SK-N-DZ (cell line): ENCODE data around the gene MS4A13. TPM values are rescaled to one million over a fixed set of nuclear protein-coding genes. Genes with fewer than 3 reads are reported as not detected.
"Not testable (repeated sequence)": the region's sequence is repeated elsewhere in the genome, so short reads cannot be mapped to it uniquely, and the experiment has no call there.

Experiments used
- DNase-seq: peaks from one replicate; pipeline ENCODE4 v3.0.0-alpha.2; 2015; ENCODE audit warnings: low spot score
- polyA plus RNA-seq, 2 experiments: library from polyadenylated mRNA; depleted of rRNA; stranded (reverse); fragments of >200 nt; gene quantifications; 2 replicates each; pipeline ENCODE4 v1.2.3, GENCODE V29; 2014

MS4A13 gene, protein sequence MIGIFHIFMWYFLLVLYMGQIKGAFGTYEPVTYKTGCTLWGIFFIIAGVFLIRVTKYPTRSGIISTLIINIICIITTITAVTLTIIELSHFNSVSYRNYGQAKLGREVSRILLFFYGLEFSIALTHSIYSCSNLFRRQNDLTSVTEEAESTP
- polyA plus RNA-seq (2014; cell fraction: cytosol; rRNA removed): not detected in 2 replicates
- polyA plus RNA-seq (2014; cell fraction: nucleus; rRNA removed): not detected in 2 replicates

DNA sequence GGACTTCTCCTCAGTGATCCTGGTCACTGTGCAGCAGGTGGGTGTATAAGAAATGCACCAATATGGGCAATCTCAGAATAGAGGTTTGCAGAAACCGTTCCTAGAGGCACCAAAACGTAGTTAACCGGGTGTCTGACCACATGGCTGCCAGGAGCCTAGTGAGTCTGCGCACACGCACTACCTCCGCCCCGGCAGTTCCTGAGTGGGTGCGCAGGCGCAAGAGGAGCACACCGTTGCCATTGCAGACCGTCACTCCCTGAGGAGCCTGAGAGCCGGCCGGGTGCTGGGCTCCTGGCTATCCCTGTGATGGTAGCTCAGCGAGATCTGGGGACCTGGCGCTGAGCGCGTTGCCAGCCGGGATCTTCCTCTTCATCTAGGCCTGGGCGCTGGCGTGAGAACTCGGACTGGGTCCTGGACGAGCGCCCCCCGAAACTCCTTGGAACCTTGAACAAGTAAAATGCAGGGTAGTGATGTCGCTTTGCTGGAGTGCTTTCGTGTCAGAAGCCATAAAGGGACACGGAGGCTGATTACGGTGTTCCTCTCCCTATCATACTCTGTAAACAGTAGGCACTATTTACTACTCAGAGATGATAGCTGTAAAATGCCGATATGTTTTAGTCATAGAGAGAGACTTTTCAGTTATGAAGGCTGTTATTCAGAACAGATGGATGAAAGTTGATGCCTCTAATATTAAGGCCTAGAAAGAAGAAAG, at the start of gene MS4A13:
TSS of gene MS4A13 (plus strand) at position 249 of the 712 bp plus-strand sequence. CDS start 2,692 bp downstream, outside the sequence.
- DNase-seq: no peak

DNA sequence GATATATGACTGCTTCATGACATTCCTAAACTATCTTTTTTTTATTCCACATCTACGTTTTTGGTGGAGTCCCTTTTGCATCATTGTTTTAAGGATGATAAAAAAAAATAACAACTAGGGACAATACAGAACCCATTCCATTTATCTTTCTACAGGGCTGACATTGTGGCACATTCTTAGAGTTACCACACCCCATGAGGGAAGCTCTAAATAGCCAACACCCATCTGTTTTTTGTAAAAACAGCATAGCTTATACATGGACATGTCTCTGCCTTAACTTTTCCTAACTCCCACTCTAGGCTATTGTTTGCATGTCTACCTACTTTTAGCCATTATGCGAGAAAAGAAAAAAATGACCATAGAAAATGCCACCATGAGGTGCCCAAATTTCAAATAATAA, 46.4 kb upstream of the MS4A13 start:
- DNase-seq: no peak

DNA sequence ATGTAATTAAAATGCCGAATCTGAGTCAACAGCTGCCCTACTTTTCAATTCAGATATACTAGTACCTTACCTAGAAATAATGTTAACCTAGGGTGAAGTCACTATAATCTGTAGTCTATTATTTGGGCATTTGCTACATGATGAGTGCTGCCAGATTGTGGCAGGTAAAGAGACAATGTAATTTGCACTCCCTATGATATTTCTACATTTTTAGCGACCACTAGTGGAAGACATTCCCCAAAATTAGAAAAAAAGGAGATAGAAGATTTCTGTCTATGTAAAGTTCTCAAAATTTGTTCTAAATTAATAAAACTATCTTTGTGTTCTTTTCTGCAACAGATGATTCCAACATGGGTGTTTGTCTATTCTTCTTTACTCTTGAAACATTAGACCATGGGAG, 45.5 kb upstream of the MS4A13 start:
- no peak for DNase-seq

DNA sequence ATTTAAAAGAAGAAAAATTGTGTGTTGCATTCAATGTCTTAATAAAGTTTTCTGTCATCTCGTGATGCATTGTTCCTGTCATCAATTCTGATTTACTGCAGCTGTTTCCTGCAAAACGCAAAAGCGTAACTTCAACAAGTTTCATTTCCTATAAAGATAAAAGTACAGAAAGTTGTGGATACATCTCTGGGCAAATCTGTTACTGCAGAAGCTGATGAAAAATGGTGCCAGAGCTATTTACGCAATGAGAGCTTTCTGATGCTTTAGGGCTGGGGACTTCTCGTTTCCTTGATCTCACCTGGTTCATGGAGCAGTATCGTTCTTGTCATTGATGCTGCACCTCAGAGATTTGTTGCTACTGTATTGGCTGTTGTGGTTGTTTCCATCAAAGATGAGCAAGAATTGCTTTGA, 38.2 kb upstream of the MS4A13 start:
- no peak for DNase-seq

DNA sequence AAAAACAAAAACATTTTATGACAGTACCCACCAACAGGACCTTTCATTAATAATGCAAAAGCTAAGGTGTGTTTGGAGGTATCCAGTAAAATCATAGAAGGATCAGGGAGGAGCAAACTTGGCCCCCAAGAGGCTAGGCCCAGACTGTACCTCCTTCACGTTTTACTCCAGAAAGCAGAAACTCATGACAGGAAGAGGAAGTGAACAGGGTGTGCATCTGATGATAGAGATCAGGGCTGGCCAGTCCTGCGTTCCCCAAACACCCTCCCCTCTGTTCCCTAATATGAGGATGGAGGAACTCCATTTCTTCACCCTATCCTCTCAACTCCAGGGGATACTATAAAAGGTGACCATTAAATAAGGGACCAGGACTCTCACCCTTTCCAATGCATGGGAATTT, 32.8 kb upstream of the MS4A13 start:
- DNase-seq: no peak

DNA sequence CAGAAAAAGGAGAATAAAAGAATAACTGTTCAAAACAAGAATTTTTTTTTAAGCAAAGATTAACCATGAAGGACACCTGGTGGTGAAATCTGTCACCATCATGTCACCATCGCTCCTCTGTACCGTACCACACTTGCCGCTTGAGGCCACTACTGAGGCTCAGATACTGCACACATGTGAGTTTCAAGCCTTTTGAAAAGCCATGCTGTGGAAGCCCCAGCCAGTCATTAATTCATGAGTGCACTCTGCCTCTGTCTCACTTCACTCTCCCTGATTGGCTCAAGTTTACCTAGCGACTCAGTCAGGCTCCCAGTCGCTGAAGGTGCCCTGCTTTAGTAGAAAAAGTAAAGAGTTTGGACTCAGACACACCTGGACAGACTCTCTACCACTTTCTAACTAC, 29.2 kb upstream of the MS4A13 start:
- peak; percentile 2 for DNase-seq

DNA sequence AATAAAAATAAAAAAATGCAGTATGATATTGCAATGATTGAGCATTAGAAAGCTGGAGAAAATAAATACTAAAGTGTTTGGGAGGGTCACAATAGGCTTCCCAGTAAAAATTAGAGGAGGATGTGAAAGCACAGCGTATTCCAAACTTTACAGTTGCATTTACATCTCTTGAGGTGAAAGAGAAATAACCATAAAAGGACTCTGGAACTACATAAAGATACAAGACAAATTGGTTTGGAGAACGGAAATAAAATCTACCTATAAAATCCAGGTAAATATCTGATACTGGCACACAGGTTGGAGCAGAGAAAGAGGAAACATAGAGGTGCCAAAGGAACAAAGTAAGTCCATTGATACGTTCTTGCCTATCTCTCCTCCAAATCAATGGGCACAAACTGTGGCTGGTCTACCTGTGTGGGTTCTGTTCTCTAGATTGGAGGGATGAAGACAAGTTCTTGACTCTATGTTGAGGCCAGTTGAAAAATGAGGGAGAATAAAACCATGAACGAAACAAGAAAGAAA, 22.6 kb upstream of the MS4A13 start, which contains the start of gene MS4A12:
TSS of gene MS4A12 (plus strand) at position 291 of the 522 bp plus-strand sequence. CDS start 4,541 bp downstream, outside the sequence.
- DNase-seq: no peak

DNA sequence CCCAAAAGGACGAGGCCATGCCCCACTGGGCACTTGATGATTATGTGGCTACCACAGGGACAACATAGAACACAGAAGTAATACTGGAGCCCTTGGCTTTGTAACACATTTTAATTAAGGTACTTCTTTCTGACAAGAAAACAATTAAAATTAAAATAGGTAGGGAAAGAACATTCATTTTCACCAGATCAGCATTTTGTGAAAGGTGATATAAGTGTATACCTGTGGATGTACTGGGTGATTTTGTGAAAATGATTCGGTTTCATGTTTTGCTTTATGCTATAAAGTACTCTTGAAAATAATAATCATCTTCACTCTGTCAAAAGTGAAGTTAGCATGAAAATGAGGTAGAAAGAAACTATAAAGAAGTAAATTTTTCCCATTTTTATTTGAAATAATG, 21.7 kb upstream of the MS4A13 start:
- DNase-seq: no peak

DNA sequence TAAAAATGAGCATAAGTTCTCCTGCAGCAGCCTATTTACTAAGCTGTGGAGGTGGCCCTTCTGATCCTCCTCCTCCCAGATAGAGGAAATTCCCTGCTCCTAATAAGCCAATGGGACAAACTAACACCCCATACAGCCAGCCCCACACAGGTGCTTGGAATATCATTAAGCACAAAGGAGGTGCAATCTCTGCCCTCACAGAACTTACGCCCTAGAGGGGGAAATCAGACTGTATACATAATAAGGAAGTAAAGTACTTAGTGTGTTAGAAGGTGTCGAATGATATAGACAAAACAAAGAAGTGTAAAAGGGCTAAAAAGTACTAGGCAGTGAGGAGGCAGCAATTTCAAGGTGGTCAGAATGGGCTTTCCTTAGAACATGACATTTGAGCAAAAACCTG, 16.8 kb upstream of the MS4A13 start:
- no peak for DNase-seq

DNA sequence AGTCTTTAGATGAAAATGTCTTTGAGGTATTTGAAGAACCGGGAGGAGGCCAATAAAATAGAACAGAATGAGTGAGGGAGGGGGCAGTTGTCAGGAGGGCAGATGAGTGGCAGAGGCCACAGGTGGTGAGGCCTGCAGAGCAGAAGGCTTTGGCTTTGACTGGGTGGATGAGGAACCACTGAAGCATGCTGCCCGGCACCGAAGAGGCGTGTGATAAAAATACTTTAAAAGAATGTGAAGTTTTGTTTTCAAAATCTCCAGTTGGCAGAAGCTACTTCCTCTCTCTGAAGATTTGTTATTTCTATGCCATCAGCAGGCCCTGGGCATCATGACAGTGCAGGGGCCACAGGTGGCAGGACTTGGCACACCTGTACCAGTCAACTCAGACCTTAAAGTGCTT, 16.3 kb upstream of the MS4A13 start:
- no peak for DNase-seq

DNA sequence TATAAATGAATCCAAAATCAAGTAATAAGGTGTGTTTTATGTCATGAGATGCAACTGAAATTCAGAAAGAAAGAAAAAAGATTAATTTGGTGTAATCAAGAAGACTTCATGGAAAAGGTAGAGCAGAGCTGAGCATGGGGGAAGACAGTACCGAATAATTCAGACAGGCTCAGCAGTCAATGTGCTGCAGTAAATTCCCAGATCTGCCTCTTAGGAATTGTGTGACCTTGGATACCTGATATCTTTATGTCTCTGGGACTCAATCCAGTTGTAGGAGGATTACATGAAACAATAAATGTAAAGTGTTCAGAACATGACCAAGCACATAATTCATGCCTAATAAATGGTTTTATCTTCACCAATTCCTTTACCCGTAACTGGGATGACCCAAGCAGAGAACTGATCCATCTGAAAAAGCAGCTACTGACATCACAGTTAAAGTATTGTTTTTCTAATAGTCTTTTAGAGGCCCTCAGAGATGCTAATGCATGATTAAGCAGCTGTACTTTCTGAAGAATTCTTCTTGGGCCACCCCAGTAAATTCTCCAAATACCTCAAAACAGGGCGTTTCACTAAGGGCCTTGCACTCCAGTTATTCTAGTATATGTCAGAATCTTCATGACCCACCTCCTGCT, 14.8 kb upstream of the MS4A13 start:
- no peak for DNase-seq

DNA sequence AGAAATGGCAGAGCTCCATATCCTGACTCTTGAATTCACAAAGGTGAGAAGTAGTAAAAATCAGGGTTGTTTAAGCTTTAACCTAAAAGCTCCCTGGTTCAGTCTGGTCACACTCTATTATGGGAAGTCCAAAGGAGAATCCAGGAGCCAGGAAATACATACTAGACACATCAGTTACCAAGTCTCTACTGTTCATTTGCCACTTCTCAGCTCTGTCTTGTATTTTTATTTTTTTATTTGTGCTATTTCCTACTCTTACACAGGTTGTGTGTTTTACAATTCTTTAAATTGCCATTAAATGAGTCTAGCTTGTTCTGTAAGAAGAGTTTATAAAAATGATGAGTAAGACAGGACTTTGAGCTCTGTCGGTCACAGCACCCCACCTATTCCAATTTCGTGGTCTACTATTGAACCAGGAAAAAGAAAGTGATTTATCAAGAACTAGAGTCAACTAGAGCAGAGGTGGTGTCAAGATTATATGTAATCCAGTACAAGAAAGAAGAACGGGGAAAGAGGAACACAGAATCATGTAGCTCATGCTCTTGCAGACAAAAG, 12.9 kb upstream of the MS4A13 start:
- DNase-seq: no peak

DNA sequence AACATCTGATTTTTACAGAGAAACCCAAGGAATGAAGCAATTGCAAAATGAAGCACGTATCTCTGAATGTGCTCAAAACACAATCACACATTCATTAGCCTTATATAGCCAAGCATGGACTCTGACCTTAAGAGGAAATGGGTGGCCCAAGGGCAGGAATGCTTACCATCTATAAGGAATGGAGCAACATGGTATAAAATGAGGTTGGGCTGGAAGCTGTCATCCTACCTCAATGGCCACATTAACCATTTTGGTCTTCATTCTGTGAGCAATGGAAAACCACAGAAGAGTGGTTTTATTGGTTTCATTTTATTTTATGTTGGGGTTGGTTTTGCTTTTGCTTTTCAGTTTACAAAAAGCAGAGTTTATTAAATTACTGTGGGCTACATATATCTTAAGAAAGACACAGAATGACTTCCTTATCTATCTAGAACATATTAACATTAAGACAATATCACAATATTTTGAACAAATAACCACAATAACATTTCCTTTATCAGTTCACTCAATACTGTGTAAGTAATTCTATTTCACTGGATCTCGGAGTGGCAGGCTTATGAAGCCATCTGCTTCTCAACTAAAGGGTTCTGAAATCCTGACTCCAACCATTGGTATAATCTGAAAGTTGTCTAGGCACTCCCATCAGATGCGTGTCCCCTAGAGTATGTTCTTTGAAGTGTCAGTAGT, 10.8 kb upstream of the MS4A13 start:
- DNase-seq: no peak

DNA sequence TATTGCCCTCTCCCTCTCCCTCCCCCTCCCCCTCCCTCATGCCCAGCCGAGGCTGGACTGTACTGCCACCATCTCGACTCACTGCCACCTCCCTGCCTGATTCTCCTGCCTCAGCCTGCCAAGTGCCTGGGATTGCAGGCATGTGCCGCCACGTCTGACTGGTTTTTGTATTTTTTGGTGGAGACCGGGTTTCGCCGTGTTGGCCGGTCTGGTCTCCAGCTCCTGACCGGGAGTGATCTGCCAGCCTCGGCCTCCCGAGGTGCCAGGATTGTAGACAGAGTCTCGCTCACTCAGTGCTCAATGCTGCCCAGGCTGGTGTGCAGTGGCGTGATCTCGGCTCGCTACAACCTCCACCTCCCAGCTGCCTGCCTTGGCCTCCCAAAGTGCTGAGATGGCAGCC, 5.6 kb upstream of the MS4A13 start:
- not testable (repeated sequence) for DNase-seq

DNA sequence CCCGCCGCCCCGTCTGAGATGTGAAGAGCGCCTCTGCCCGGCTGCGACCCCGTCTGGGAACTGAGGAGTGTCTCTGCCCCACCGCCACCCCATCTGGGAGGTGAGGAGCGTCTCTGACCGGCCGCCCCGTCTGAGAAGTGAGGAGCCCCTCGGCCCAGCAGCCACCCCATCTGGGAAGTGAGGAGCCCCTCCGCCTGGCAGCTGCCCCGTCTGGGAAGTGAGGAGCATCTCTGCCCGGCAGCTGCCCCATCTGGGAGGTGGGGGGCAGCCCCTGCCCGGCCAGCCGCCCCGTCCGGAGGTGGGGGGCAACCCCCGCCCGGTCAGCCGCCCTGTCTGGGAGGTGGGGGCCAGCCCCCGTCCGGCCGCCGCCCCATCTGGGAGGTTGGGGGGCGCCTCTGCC, 5.0 kb upstream of the MS4A13 start:
- not testable (repeated sequence) for DNase-seq

DNA sequence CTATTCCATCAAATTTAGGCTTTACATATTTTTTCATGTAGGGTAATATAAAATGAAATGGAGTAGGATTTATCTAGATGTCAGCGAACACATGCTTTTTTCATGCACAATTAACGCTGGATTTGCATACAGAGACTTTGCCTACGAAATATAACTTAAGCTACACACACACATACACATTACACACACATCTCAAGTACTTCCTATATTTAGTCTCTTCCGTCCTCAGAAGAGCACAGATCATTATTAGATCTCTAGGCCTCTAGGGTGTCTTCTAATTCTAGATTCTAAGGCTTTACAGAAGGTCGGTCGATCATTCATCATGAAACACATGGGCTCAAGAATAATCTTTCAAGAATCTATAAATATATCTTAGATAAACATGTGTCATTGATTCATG, 3.8 kb upstream of the MS4A13 start:
- DNase-seq: no peak

DNA sequence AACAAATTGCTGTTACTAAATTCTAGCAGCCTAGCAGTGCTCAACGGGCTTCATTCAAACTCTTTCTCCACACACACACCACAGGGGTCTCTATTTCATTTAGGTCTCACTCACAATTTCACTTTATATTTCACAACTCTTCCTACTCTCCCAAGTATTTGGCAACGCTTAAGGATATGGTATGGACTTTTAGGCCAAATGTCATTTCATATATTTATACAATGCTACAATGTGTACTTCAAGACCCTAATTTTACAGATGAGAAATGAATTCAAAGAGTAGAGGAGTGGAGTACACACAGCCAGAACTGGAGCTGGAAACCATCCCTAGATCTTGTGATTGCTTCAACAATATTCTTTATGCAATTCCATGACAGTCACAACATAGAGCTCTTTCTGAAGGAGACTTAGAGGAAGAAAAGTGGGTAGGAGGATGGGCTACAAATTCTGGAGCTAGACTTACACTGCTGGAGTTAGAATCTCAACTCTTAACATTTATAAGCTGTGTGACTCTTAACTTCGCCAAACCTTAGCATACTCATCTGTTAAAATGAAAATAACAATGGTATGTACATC, 2.5 kb upstream of the MS4A13 start:
- DNase-seq: no peak

DNA sequence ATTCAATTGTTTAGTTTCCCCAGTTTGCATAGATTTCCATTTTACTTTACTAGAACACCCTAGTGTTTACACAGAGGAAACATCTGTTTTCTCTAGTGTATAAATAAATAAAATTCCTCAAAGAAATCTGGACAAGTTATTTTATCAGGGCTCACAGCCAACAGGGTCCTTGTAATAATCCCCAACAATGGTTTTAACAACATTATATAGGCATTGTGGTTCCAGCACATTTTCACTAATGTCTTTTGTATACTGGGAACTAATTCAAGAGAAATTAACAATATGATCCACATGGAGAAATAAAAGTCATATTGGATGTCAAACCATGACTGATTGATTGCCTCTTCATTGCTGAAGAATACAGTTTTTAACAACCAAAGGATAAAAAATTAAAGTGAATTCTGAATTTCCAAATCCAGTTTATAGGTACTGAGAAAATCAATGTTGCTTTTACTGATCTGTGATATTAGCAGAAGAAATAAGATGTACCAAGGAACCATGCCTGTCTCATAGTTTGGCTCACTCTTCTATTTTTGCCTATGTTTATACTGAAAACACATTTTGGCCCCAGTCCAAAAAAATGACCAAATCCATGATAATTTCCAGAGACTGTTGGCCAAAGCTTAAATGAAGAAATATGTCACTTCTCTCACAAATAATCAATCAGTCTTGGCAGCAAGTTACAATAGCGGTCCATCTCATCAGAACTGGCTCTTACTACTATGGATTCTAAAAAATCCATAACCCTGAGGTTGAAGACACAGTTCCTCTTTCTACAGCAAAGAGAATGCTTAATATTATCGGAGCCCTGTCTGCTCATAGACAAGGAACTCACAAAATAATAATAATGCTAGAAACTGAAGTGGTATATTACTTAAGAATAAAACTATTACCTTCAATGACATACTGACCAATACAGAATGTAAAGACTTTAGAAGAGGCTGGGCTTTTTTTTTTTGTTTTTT, 1.4 kb upstream of the MS4A13 start:
- no peak for DNase-seq

DNA sequence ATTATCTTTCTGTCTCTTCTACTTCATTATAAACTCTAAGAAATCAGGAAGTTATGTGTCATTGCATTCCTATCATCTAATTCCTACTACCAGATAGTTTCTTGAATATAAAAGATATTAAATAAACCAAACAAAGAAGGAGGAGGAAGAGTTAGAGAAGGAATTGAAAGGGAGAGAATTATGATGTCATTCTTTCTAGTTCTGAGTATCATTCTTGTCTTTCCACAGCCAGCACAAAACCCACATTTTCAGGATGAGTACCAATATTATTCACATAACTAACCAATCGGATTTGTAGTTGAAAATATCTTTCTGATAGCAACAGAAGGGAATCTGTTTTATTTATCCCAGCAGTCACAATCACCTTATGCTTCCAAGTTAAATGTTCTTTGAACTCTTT, 13.3 kb downstream of the MS4A13 start:
- DNase-seq: no peak

DNA sequence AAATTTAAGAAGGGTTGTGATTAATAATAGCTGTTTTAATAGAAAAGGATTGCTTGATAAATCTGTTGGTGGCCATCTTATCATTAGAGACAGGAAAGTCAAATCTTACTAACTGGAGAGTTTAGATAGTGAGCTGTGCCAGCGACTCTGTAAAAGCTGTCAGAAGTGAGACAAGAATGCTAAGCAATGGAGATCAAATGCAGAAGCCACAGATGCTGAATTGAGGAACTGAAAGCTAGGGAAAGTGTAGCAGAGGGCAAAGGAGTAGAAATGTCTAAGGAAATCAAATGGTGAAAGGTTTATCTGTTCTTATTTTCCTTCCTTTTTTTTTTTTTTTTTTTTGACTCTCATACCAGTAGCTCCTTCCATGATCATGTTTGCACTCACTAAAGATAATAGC, 13.7 kb downstream of the MS4A13 start:
- no peak for DNase-seq
